HG03159 (cell line): Measurements from ENCODE around the gene SULF2.

Source experiments
- ATAC-seq: cut with Tn5 transposase; IDR thresholded peaks from one replicate; pipeline ENCODE4 v1.9.1; 2021; ENCODE audit warnings: mild to moderate bottlenecking, moderate library complexity; ENCODE audit not compliant: unreplicated experiment

Gene SULF2

GRCh38 chr20:47717421-47717820 is 67.9 kb downstream of the SULF2 start:
- no peak for ATAC-seq

DNA sequence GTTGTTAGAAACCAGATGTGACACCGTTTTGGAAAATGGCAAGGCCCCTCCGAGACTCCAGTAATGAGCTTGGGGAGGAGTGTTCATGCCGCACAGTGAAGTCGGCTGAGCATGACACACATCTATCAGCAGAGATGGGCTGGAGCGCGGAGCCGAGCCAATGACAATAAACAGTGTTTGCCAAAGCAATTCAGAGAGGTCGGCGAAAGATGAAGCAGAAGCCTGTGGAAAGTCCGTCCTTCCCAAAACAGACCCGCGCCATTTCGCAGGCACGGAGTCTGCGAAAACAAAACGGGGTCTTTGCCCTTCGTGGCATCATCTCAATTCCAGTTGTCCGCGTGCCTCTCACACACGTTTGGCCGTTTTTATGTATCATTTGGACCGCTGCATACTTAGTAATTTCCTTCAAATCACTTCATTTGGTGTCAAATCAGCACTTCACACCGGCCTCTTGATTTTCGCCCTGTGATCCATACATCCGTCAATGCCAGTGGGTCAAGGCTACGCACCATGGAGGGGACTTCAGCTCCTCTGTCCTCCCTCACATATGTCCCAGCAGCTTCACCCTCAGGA is 71.3 kb downstream of the SULF2 start:
- no peak for ATAC-seq

GRCh38 chr20:47713163-47713562 is 72.1 kb downstream of the SULF2 start:
- ATAC-seq: no peak

- no peak for ATAC-seq
These were observed 74.1 kb downstream of the SULF2 start for GRCh38 chr20:47711046-47711752.

DNA sequence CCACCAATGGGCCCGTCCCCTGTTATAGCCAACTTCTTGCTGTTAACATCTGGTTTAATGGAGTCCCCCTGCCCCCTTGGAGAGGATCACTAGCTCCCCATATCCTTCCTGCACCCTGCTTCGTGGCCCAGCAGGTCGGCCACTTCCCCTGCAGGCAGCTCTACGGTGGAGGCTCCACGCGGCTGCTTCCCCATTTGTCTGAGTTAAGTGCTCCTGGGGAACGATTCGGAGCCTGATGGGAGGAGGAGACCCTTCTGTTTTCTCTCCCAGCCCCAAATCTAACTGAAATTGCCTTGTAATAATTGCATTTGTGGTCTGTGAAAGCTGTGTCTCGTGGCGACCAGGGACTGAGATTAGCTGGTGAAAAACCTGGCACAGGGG is 74.6 kb downstream of the SULF2 start:
- no peak for ATAC-seq

DNA sequence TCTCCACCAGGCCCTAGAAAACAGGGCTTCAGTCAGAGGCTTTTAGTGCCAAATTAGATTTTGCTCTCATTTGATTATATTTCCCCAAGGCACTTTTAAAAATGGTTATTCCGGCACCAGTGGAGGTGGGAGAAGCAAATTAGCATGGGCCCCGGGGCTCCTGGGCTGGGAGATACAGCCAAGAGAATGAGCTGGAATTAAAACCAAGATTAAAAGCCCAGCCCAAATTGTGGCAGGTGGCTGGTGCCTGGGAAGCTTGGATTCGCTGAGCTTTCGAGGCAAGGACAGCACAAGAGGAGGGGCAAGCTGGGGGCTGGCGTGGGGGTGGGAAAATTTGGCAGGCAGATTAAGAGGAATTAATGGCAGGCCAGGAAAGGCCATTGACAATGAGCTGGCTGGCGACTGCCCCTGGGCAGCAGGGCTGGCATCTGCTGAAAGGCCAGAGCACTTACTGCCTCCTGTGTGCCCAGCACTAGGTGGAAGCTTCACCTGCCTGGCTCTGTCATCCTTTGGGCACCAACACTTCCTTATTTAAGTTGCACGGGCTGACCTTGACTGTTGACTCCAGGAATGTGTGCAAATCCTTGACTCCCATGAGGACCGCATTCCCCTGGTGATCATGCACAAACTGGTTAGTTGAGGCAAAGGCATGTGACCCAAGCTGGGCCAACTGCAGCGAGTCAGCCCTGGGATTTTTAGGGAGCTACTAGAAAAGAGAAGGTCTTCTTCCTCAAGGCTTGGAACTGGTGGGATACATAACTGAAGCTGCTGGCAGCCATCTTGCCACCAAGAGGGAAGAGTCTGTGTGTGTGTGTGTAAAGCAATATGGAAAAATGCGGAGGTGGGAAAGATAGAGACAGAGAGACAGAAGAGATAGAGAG is 76.1 kb downstream of the SULF2 start:
- ATAC-seq: no peak

- no peak for ATAC-seq
These were observed 77.0 kb downstream of the SULF2 start for GRCh38 chr20:47708140-47708807.

GRCh38 chr20:47706345-47706744 is 78.9 kb downstream of the SULF2 start:
- no peak for ATAC-seq

- ATAC-seq: no peak
These were observed 79.8 kb downstream of the SULF2 start for GRCh38 chr20:47705497-47705856.

GRCh38 chr20:47704746-47705496 is 80.4 kb downstream of the SULF2 start:
- ATAC-seq: no peak

DNA sequence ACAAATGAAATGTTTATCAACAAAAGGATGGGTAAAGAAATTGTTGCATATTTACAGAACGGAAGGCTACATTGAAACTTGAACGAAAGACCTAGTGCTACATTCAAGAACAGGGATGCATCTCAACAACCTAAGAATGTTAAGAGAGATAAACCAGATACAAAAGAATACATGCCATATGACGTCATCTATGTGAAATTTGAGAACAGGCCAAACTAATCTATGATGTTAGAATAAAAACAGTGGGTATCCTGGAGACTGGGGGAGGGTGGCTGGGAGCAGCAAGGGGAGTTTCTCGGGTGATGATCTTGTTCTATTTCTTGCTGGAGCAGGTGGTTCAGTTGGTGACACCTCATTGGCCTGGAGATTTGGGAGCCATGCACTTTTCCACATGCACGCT is 81.5 kb downstream of the SULF2 start:
- ATAC-seq: no peak

DNA sequence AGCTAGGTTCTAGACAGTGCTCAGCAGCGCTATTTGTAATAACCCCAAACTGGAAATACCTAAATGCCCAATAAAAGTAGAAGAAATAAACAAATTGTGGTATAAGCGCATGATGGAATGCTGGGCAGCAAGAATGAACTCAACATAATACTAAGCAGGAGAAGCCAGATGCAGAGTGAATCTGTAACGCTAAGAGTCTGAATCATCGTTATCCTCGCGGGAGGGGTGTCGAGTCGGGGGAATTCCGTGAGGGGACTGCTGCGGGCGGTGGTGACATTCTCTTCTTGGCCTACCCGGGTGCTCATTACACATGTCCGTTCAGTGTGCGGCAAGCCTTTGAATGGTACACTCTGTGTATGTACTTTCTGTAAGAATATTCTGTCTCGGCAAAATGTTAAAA is 83.7 kb downstream of the SULF2 start:
- ATAC-seq: no peak

DNA sequence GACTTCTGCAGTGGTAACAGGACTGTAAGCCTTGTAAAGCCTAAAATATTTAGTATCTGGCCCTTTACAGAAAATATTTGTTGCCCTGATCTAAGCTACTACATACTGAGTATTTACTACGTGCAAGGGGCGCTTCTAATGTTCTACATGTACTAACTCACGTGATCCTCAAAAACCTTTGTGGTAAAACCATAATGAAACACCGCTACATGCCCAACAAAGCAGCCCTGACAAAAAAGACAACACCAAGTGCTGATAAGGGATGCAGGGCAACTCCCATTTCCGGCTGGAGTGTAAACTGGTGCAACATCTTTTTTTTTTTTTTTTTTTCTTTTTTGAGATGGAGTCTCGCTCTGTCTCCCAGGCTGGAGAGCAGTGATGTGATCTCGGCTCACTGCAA is 85.0 kb downstream of the SULF2 start:
- ATAC-seq: no peak

- ATAC-seq: no peak
These were observed 85.5 kb downstream of the SULF2 start for GRCh38 chr20:47699818-47700217.

- ATAC-seq: no peak
These were observed 87.1 kb downstream of the SULF2 start for GRCh38 chr20:47698142-47698541.

DNA sequence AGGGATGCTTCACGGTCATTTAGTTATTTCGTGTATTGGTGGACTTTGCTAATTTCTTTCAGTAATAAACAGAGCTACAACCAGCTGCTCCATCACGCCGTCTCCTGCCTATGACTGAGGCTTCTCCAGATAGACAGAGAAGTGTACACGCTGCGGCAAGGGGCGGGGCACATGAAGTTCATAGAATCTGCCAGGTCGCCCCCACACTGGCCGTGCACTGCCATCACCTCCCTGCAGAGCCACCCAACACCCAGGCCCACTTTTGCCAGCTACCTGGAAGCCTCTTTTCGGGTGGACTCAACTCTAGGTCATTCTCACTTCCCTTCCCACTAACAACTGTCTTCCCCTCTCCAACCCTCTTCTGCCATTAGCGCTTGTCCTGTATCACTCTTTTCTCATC is 88.4 kb downstream of the SULF2 start:
- no peak for ATAC-seq

GRCh38 chr20:47694021-47694818 is 91.1 kb downstream of the SULF2 start:
- no peak for ATAC-seq

DNA sequence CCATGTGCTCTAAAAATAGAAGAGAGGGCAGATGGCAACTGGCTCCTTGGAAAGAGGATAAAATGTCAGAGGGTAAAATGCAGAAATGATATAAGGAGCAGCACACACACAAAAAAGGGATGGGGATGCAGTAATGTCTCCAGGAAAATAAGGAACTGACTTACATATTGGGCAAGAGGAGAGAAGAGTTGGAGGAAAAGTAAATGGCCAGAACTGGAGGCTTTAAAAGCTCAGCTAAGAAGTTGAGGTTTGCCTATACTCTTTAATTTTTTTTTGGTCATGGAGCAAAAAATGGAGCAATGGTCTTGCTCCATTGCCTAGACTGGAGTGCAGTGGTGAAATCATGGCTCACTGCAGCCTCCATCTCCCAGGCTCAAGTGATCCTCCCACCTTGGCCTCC is 93.7 kb downstream of the SULF2 start:
- ATAC-seq: no peak

GRCh38 chr20:47689731-47690130 is 95.5 kb downstream of the SULF2 start:
- ATAC-seq: no peak
